Measurements from ENCODE around the gene STARD8.

STARD8 gene

DNA sequence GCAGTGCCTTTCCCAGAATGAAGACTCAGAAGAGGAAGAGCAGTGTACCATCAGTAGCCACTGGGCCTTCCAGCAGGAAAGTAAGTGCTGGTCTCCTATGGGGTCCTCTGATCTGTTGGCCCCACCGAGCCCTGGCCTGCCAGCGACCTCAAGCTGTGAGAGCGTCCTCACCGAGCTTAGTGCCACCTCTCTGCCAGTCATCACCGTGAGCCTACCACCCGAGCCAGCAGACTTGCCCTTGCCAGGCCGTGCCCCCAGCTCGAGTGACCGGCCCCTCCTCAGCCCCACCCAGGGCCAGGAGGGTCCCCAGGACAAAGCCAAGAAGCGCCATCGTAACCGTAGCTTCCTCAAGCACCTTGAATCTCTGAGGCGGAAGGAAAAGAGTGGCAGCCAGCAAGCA is 69.7 kb downstream of the STARD8 start:
- Histone ChIP-seq H3K4me1 (ENCODE audit: control insufficient read depth in 1 of 2, insufficient read depth in 1 of 2, low read depth in 1 of 2, low read length in 1 of 2) (no peaks in the 10 kb centered on the region), H3K4me3 (ENCODE audit: low read depth in 1 of 2, low read length in 1 of 2) (no peak overlapping the region), H3K27ac (no peak overlapping the region), H3K9me3 (no peaks in the 10 kb centered on the region), H3K36me3 (peaks cover 77% of the 10 kb centered on the region), H3K27me3 (no peaks in the 10 kb centered on the region)
- TF ChIP-seq CTCF (IDR thresholded peaks at IDR 0.05), result no peak

DNA sequence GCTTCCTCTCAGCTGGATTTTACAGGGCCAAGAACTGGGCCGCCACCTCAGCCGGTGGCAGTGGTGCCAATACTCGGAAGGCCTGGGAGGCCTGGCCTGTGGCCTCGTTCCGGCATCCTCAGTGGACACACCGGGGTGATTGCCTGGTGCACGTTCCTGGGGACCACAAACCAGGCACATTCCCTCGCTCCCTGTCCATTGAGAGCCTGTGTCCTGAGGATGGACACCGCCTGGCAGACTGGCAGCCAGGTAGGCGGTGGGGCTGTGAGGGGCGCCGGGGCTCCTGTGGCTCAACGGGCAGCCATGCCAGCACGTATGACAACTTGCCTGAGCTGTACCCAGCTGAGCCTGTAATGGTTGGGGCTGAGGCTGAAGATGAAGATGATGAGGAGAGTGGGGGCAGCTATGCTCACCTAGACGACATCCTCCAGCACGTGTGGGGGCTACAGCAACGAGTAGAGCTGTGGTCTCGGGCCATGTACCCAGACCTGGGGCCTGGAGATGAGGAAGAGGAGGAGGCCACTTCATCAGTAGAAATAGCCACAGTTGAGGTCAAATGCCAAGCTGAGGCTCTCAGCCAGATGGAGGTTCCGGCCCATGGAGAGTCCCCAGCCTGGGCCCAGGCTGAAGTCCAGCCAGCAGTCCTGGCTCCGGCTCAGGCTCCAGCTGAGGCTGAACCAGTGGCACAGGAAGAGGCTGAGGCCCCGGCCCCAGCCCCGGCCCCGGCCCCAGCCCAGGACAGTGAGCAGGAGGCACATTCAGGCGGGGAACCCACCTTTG is 70.4 kb downstream of the STARD8 start:
- no peaks in the 10 kb centered on the region for H3K27me3 ChIP-seq
- no peak overlapping the region for H3K4me3 ChIP-seq (ENCODE audit: low read depth in 1 of 2, low read length in 1 of 2)
- TF ChIP-seq CTCF (IDR thresholded peaks at IDR 0.05), result no peak
- H3K36me3 ChIP-seq, result peaks cover 84% of the 10 kb centered on the region
- no peak overlapping the region for H3K27ac ChIP-seq
- H3K4me1 ChIP-seq (ENCODE audit: control insufficient read depth in 1 of 2, insufficient read depth in 1 of 2, low read depth in 1 of 2, low read length in 1 of 2), result no peaks in the 10 kb centered on the region
- H3K9me3 ChIP-seq, result no peaks in the 10 kb centered on the region

DNA sequence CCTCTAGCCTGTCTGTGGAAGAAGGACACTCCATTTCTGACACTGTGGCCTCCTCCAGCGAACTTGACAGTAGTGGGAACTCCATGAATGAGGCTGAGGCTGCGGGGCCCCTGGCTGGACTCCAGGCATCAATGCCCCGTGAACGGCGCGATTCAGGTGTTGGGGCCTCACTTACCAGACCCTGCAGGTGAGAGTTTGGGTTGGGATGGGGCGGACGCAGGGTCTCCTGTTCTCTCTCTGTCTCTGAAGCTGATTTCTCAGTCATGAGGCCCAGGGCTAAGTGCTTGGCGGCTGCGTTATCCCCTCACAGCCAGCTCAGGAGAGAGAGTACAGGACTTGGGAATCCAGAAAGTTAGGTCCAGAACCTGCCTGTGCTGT is 71.0 kb downstream of the STARD8 start:
- TF ChIP-seq CTCF (IDR thresholded peaks at IDR 0.05), result no peak
- H3K27ac ChIP-seq, result no peak overlapping the region
- H3K36me3 ChIP-seq, result peaks cover 90% of the 10 kb centered on the region
- H3K27me3 ChIP-seq, result no peaks in the 10 kb centered on the region
- no peak overlapping the region for H3K4me3 ChIP-seq (ENCODE audit: low read depth in 1 of 2, low read length in 1 of 2)
- H3K9me3 ChIP-seq, result no peaks in the 10 kb centered on the region
- H3K4me1 ChIP-seq (ENCODE audit: control insufficient read depth in 1 of 2, insufficient read depth in 1 of 2, low read depth in 1 of 2, low read length in 1 of 2), result no peaks in the 10 kb centered on the region

DNA sequence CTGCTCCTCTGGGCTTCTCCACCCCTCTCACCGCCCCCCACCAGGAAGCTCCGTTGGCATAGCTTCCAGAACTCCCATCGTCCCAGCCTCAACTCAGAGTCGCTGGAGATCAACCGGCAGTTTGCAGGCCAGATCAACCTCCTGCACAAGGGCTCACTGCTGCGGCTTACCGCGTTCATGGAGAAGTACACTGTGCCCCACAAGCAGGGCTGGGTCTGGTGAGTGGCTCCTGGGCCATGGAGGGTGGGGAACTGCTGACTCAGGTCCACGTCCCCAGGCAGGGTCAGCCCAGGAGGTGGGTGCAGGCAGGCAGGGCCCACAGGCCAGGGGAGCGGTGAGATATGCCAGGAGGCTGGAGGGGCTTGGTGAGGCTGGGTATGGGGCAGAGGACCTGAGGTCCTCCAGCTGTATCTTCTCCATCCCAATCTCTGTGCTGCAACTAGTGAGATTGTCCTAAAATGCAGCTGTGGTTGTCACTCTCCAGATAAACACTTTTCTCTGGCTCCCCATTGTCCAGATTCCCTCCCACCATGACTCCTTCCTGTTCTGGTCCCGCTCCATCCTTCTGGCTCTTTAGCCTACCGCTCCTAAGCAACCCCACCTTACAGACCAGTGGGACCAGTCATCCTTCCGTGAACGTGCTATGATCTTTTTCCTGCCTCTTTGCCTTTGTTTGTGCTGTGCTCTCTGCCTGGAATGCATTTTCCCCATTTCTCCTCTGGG is 71.9 kb downstream of the STARD8 start:
- Histone ChIP-seq H3K27ac (no peak overlapping the region), H3K9me3 (no peaks in the 10 kb centered on the region), H3K4me3 (ENCODE audit: low read depth in 1 of 2, low read length in 1 of 2) (no peak overlapping the region), H3K36me3 (peaks cover 91% of the 10 kb centered on the region), H3K4me1 (ENCODE audit: control insufficient read depth in 1 of 2, insufficient read depth in 1 of 2, low read depth in 1 of 2, low read length in 1 of 2) (no peaks in the 10 kb centered on the region), H3K27me3 (no peaks in the 10 kb centered on the region)
- no peak for TF ChIP-seq CTCF (IDR thresholded peaks at IDR 0.05)

GRCh38 chrX:68719904-68720614 is 72.6 kb downstream of the STARD8 start:
- Histone ChIP-seq H3K9me3 (no peaks in the 10 kb centered on the region), H3K4me1 (ENCODE audit: control insufficient read depth in 1 of 2, insufficient read depth in 1 of 2, low read depth in 1 of 2, low read length in 1 of 2) (no peaks in the 10 kb centered on the region), H3K4me3 (ENCODE audit: low read depth in 1 of 2, low read length in 1 of 2) (no peak overlapping the region), H3K27me3 (no peaks in the 10 kb centered on the region), H3K36me3 (peaks cover 91% of the 10 kb centered on the region), H3K27ac (no peak overlapping the region)
- TF ChIP-seq CTCF (IDR thresholded peaks at IDR 0.05), result no peak

Measured in neutrophil (primary cell).